Loucy (cell line): ENCODE data around the gene MICALL1.

Experiments
- H2AFZ ChIP-seq: fragments of 200-600 bp; sonication (generic); 2 replicates; pipeline ENCODE4 v1.6.0; 2016; ENCODE audit warnings: antibody characterized with exemption, mild to moderate bottlenecking, low read length, moderate library complexity
- H3F3A ChIP-seq: fragments of 200-600 bp; 2 replicates; pipeline ENCODE4 v1.6.0; 2016; ENCODE audit warnings: antibody characterized with exemption, low read depth, mild to moderate bottlenecking
- H3K27me3 ChIP-seq: fragments of 200-600 bp; sonication (generic); 2 replicates; pipeline ENCODE4 v1.6.1; 2014; ENCODE audit warnings: low read length, mild to moderate bottlenecking; ENCODE audit not compliant: insufficient read depth, poor library complexity, severe bottlenecking
- H3K36me3 ChIP-seq: fragments of 200-600 bp; sonication (generic); 2 replicates; pipeline ENCODE4 v1.6.1; 2016; ENCODE audit warnings: low read length; ENCODE audit not compliant: insufficient read depth
- H3K4me1 ChIP-seq: fragments of 200-600 bp; sonication (generic); 2 replicates; pipeline ENCODE4 v1.5.1; 2014; ENCODE audit warnings: low read length, mild to moderate bottlenecking; ENCODE audit not compliant: insufficient read depth, poor library complexity, severe bottlenecking
- H3K4me2 ChIP-seq: fragments of 200-600 bp; sonication (generic); 2 replicates; pipeline ENCODE4 v1.6.0; 2014; ENCODE audit warnings: antibody characterized with exemption, low read length, low read depth, mild to moderate bottlenecking; ENCODE audit not compliant: poor library complexity, severe bottlenecking
- H3K4me3 ChIP-seq: fragments of 200-600 bp; sonication (generic); 2 replicates; pipeline ENCODE4 v1.5.1; 2014; ENCODE audit warnings: low read length, mild to moderate bottlenecking, mixed read lengths; ENCODE audit not compliant: poor library complexity, severe bottlenecking
- H3K79me2 ChIP-seq: fragments of 200-600 bp; sonication (generic); 2 replicates; pipeline ENCODE4 v1.6.1; 2014; ENCODE audit warnings: low read length; ENCODE audit not compliant: insufficient read depth
- H3K9ac ChIP-seq: fragments of 200-600 bp; sonication (generic); 2 replicates; pipeline ENCODE4 v1.6.0; 2014; ENCODE audit warnings: mild to moderate bottlenecking, low read depth, low read length, moderate library complexity; ENCODE audit not compliant: poor library complexity, severe bottlenecking
- H3K9me2 ChIP-seq: fragments of 200-600 bp; sonication (generic); replicated peaks from 2 replicates; pipeline ENCODE4 v1.6.1; 2016; ENCODE audit warnings: low read depth, low read length, mixed read lengths
- H3K9me3 ChIP-seq: fragments of 200-600 bp; sonication (generic); 2 replicates; pipeline ENCODE4 v1.6.1; 2014; ENCODE audit warnings: mild to moderate bottlenecking, antibody characterized with exemption, low read length, low read depth; ENCODE audit not compliant: insufficient read depth
- H4K20me1 ChIP-seq: fragments of 200-600 bp; sonication (generic); 2 replicates; pipeline ENCODE4 v1.6.0; 2014; ENCODE audit warnings: antibody characterized with exemption, low read length, mild to moderate bottlenecking; ENCODE audit not compliant: insufficient read depth, poor library complexity, severe bottlenecking
- CTCF ChIP-seq: fragments of 200-600 bp; sonication (generic); conservative IDR thresholded peaks from 2 replicates; pipeline ENCODE4 v1.5.1; 2014; ENCODE audit warnings: mild to moderate bottlenecking, antibody characterized with exemption, low read length
- EZH2phosphoT487 ChIP-seq: fragments of 200-600 bp; IDR thresholded peaks from 2 replicates; pipeline ENCODE4 v1.6.1; 2018; ENCODE audit warnings: antibody characterized with exemption, mild to moderate bottlenecking, moderate library complexity, borderline replicate concordance

The MICALL1 gene

GRCh38 chr22:37905534-37906363, at the start of gene MICALL1:
Gene MICALL1 (plus strand): TSS chr22:37906297. CDS start chr22:37906423, 126 bp downstream.
- Histone ChIP-seq H2AFZ (peak within 1 kb of the TSS; percentile 80; the same call in 1 of the 2 replicates), H3K4me2 (peak within 1 kb of the TSS; percentile 97), H4K20me1 (no peaks in the 10 kb centered on the region), H3K9me2 (no peaks in the 10 kb centered on the region), H3K27me3 (no peaks in the 10 kb centered on the region), H3K4me1 (peaks cover 43% of the 10 kb centered on the region), H3K4me3 (peak within 1 kb of the TSS; percentile 74), H3K9me3 (no peaks in the 10 kb centered on the region), H3K9ac (peak within 1 kb of the TSS; percentile 76), H3F3A (no peaks in the 10 kb centered on the region), H3K36me3 (no peaks in the 10 kb centered on the region), H3K79me2 (peaks cover 34% of the 10 kb centered on the region)
- no peak for TF ChIP-seq CTCF
- TF ChIP-seq EZH2phosphoT487 = no peak

GRCh38 chr22:37860796-37861421, 45.2 kb upstream of the MICALL1 start:
- Histone ChIP-seq H3K4me2 (no peak overlapping the region), H3K27me3 (no peaks in the 10 kb centered on the region), H3K4me3 (no peak overlapping the region), H3K79me2 (peaks cover 20% of the 10 kb centered on the region; the same call in 1 of the 2 replicates), H3K36me3 (peaks cover 78% of the 10 kb centered on the region), H3K9me2 (no peaks in the 10 kb centered on the region), H4K20me1 (peaks cover 7% of the 10 kb centered on the region), H3F3A (no peaks in the 10 kb centered on the region), H3K4me1 (no peaks in the 10 kb centered on the region), H3K9ac (no peak overlapping the region), H2AFZ (no peak overlapping the region), H3K9me3 (no peaks in the 10 kb centered on the region)
- TF ChIP-seq EZH2phosphoT487 = no peak
- TF ChIP-seq CTCF = no peak

- Histone ChIP-seq H3K4me2 (no peak overlapping the region), H3K9ac (no peak overlapping the region), H3K79me2 (peaks cover 16% of the 10 kb centered on the region; the same call in 1 of the 2 replicates), H3K4me3 (no peak overlapping the region), H3K27me3 (no peaks in the 10 kb centered on the region), H2AFZ (no peak overlapping the region), H3K36me3 (peaks cover 82% of the 10 kb centered on the region), H3K9me3 (no peaks in the 10 kb centered on the region), H3K9me2 (no peaks in the 10 kb centered on the region), H3F3A (no peaks in the 10 kb centered on the region), H3K4me1 (no peaks in the 10 kb centered on the region), H4K20me1 (peaks cover 7% of the 10 kb centered on the region)
- no peak for TF ChIP-seq CTCF
- no peak for TF ChIP-seq EZH2phosphoT487
These were observed 43.3 kb upstream of the MICALL1 start for GRCh38 chr22:37862570-37863325.
